Omental fat pad (tissue), 4 donors: ENCODE results near the gene CAV1. TPM values are rescaled to one million over a fixed set of nuclear protein-coding genes. Genes with fewer than 3 reads are reported as not detected.
"Not testable (repeated sequence)": the region's sequence is repeated elsewhere in the genome, so short reads cannot be mapped to it uniquely, and the experiment has no call there.

Experiments used
- ATAC-seq: fragments of 150-250 bp; one replicate; pipeline ENCODE4 v1.9.1; 2016; ENCODE audit warnings: mild to moderate bottlenecking, moderate library complexity; ENCODE audit not compliant: low FRiP score
- DNase-seq: peaks from one replicate; pipeline ENCODE4 v3.0.0-alpha.2; 2019; ENCODE audit warnings: low spot score
- total RNA-seq, 4 donors: library from RNA; depleted of rRNA; stranded (reverse); fragments of >200 nt; gene quantifications; one replicate each; pipeline ENCODE4 v1.1.0, GENCODE V29; 2016
- TF ChIP-seq, protein P1 (sequence below), 3 donors: fragments of 450-650 bp; IDR thresholded peaks; one replicate each; pipeline ENCODE4 v1.5.1; 2016 to 2017; ENCODE audit warnings: antibody characterized with exemption in 3 of 3, mild to moderate bottlenecking in 3 of 3, moderate library complexity in 2 of 3

Gene CAV1
- total RNA-seq, 4 donors from 2014 or later, result 354 to 482 (median 468) TPM

DNA sequence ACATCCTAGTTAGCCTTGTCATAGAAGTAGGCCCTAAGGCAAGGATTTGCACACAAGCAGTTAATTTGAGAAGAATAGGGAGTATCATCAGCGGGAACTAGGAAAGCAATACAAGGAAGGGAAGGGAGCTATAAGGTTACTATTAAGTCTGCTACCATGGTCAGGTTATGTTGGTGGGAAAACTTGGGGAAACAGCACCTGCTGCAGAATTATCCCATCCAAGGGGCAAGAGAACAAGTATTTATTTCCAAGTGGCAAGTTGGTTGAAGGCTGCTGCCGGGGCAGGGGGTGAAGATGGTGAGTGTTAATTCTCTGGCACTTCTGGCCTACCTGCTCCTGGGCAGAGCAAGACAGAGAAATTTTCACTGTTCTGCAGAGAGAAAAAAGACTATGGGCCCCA lies 55.0 kb downstream of the CAV1 start:
- TF ChIP-seq, protein P1, sequence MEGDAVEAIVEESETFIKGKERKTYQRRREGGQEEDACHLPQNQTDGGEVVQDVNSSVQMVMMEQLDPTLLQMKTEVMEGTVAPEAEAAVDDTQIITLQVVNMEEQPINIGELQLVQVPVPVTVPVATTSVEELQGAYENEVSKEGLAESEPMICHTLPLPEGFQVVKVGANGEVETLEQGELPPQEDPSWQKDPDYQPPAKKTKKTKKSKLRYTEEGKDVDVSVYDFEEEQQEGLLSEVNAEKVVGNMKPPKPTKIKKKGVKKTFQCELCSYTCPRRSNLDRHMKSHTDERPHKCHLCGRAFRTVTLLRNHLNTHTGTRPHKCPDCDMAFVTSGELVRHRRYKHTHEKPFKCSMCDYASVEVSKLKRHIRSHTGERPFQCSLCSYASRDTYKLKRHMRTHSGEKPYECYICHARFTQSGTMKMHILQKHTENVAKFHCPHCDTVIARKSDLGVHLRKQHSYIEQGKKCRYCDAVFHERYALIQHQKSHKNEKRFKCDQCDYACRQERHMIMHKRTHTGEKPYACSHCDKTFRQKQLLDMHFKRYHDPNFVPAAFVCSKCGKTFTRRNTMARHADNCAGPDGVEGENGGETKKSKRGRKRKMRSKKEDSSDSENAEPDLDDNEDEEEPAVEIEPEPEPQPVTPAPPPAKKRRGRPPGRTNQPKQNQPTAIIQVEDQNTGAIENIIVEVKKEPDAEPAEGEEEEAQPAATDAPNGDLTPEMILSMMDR (IDR thresholded peaks at IDR 0.05), result no peak
- ATAC-seq (no peak), DNase-seq (no peak)

DNA sequence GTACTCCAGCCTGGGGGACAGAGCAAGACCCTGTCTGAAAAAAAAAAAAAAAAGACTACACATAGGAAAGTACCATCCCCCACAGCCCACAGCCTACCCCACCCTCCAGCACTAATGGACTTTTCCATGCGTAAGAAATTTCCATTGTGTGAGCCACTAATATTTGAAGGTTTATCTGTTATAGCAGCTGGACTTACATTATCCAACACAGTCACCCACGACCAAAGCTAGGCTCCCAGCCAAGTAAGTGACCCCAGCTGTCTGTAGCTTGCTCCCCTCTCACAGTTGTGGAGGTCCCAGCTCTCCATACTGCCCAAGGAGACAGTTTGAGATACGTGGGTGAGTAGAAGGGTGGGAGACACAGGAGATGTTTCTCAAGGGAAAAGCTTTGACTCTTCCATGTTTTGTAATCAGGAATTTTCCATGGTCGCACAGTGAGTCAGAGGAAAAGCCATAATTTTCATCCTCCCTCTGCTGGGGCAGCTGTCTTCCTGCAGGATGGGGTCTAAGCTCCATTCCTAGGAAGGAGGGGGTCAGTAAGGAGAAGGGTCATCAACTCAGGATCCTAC lies 57.4 kb downstream of the CAV1 start:
- TF ChIP-seq, protein P1 (IDR thresholded peaks at IDR 0.05), result no peak

DNA sequence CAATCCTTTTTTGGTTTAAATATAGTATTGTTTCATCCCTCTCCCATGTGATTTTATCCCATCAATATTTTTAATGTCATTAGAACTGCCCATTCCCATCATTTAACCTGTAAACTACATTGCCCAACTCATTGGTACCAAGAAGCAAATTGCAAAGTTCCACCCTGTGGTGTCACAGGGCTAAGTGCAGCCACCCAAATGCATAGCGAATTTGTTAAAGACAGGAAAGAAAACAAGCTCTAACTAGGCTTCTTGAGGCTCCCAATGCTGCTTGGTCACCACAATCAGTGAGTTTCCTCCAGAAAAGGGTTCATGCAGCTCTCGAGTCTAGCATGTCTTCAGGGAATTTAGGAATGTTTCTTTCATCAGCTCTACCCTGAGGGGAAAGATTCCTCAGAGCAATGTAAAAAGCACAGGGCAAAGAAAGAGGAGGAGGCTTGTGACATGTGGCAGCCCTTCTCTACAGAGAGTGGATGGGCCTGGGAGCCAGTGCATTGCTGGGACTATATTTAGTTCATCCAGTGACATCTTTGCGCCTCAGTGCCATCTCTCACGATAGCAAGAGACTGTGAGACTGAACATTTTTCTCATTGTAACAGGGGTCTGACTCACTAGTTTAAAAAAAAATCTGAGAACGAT lies 58.1 kb downstream of the CAV1 start:
- ATAC-seq, result peak; percentile 28
- no peak for DNase-seq
- TF ChIP-seq, protein P1 (IDR thresholded peaks at IDR 0.05), result no peak

More for the DNA sequence above, 57.4 kb downstream of the CAV1 start:
- no peak for DNase-seq
- ATAC-seq, result no peak

GRCh38 chr7:116583653-116584052 lies 58.8 kb downstream of the CAV1 start:
- no peak for DNase-seq
- no peak for ATAC-seq
- TF ChIP-seq, protein P1 (IDR thresholded peaks at IDR 0.05), result no peak

GRCh38 chr7:116584721-116585120 lies 59.9 kb downstream of the CAV1 start:
- DNase-seq, result no peak
- TF ChIP-seq, protein P1 (IDR thresholded peaks at IDR 0.05), result no peak
- no peak for ATAC-seq

- TF ChIP-seq, protein P1 (IDR thresholded peaks at IDR 0.05), result no peak
- no peak for ATAC-seq
- DNase-seq, result no peak
Observed at GRCh38 chr7:116585392-116585791, 60.6 kb downstream of the CAV1 start.

DNA sequence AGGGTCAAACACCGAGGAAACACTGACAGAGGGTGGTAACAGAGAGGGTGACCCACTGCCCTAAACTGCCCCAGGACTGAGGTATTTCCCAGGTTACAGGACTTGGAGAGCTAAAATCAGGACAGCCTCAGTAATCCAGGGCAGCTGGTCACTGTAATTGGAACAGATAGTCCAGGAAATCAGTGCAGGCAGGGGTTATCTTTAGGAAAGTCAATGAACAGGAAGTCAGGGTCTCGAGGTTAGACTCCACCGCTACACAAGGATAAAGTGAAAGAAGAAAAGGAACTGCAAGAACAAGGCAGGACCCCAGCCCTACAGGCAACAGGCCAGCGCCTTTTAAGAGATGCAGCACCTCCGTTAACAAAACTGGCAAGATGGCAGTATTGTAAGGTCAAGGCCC lies 61.1 kb downstream of the CAV1 start:
- TF ChIP-seq, protein P1 (IDR thresholded peaks at IDR 0.05), result no peak
- ATAC-seq (no peak), DNase-seq (no peak)

DNA sequence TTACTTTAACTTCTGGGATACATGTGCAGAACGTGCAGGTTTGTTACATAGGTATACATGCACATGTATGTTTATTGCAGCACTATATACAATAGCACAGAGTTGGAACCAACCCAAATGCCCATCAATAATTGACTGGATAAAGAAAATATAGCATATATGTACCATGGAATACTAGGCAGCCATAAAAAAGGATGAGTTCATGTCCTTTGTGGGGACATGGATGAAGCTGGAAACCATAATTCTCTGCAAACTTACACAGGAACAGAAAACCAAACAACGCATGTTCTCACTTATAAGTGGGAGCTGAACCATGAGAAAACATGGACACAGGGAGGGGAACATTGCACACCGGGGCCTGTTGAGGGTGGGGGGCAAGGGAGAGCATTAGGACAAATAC lies 62.4 kb downstream of the CAV1 start:
- ATAC-seq, DNase-seq: not testable (repeated sequence)
